Measurements from ENCODE around the gene MLIP. TPM values are rescaled to one million over a fixed set of nuclear protein-coding genes. Genes with fewer than 3 reads are reported as not detected.

Gene MLIP
- total and polyA plus RNA-seq, 10 donors, result 0.02 to 0.30 (median 0.07) TPM; not detected in 6

DNA sequence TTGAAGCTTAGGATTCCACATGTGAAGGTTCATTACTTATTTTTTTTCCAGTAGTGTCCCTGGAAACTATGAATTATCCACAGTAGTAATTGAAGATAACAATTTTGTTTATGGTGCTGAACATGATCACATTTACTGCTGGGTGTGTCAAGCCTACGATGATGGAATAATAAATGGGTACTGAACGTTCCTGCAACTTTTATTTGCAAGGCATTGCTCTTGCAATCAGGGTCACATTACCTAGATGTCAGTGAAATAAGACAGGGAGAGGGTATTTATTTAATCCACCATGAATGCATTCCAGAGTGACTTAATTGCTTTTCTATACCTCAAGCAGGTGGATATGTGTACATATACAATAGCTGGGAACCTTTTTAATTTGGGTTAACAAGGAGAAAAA lies 27.0 kb upstream of the MLIP start:
- H3K27me3 ChIP-seq (replicated peaks in 1 of 7), result no peaks in the 10 kb centered on the region
- no peaks in the 10 kb centered on the region for H3K9me3 ChIP-seq
- no peaks in the 10 kb centered on the region for H3K4me1 ChIP-seq
- TF ChIP-seq, protein P1, sequence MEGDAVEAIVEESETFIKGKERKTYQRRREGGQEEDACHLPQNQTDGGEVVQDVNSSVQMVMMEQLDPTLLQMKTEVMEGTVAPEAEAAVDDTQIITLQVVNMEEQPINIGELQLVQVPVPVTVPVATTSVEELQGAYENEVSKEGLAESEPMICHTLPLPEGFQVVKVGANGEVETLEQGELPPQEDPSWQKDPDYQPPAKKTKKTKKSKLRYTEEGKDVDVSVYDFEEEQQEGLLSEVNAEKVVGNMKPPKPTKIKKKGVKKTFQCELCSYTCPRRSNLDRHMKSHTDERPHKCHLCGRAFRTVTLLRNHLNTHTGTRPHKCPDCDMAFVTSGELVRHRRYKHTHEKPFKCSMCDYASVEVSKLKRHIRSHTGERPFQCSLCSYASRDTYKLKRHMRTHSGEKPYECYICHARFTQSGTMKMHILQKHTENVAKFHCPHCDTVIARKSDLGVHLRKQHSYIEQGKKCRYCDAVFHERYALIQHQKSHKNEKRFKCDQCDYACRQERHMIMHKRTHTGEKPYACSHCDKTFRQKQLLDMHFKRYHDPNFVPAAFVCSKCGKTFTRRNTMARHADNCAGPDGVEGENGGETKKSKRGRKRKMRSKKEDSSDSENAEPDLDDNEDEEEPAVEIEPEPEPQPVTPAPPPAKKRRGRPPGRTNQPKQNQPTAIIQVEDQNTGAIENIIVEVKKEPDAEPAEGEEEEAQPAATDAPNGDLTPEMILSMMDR (IDR thresholded peaks at IDR 0.05 in 8 of 11, conservative IDR thresholded peaks at IDR 0.05 in 3 of 11), result no peak
- TF ChIP-seq POLR2A (IDR thresholded peaks at IDR 0.05) (no peak), POLR2AphosphoS5 (IDR thresholded peaks at IDR 0.05) (no peak)
- no peak overlapping the region for H3K27ac ChIP-seq
- DNase-seq, result no peak
- intact Hi-C loops (cut with DNase I; ENCODE audit: low total_unique reads), result no loop called here
- WGBS, 5 donors, result 57 to 74% (median 65%) methylated on average over 2 of the region's 2 CpGs
- H3K4me3 ChIP-seq, result no peak overlapping the region
- no peaks in the 10 kb centered on the region for H3K36me3 ChIP-seq

DNA sequence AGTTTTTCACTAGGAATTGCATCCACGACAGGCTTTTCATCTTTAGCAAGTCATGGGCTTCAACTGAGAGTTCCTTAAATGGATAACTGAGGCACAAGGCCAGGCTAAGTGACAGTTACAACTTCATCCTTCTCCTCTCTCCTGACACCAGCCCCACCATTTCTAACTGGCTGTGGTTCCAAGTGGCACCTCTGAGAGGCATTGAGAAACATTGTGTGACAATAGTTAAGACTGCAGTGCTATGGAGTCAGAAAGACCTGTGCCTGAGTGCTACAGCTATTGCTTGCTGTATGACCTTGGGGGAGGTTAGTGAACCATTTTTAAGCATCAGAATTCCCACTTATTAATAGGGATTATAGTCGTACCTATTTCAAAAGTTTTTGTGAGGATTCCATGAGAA lies 26.2 kb upstream of the MLIP start:
- 32 to 59% (median 34%) methylated on average over 2 of the region's 2 CpGs for WGBS, 5 donors
- no peak for DNase-seq
- intact Hi-C loops (cut with DNase I; ENCODE audit: low total_unique reads), result no loop called here
- H3K27ac ChIP-seq, result no peak overlapping the region
- H3K27me3 ChIP-seq (replicated peaks in 1 of 7), result no peaks in the 10 kb centered on the region
- TF ChIP-seq POLR2AphosphoS5 (IDR thresholded peaks at IDR 0.05), result no peak
- TF ChIP-seq, protein P1 (IDR thresholded peaks at IDR 0.05 in 8 of 11, conservative IDR thresholded peaks at IDR 0.05 in 3 of 11), result no peak
- TF ChIP-seq POLR2A (IDR thresholded peaks at IDR 0.05), result no peak
- no peak overlapping the region for H3K4me3 ChIP-seq
- H3K9me3 ChIP-seq, result no peaks in the 10 kb centered on the region
- no peaks in the 10 kb centered on the region for H3K36me3 ChIP-seq
- no peaks in the 10 kb centered on the region for H3K4me1 ChIP-seq

GRCh38 chr6:54085541-54085940 lies 25.7 kb upstream of the MLIP start:
- H3K27ac ChIP-seq, result no peak overlapping the region
- no peaks in the 10 kb centered on the region for H3K4me1 ChIP-seq
- H3K36me3 ChIP-seq, result no peaks in the 10 kb centered on the region
- H3K9me3 ChIP-seq, result no peaks in the 10 kb centered on the region
- no peaks in the 10 kb centered on the region for H3K27me3 ChIP-seq (replicated peaks in 1 of 7)
- no peak for DNase-seq
- intact Hi-C loops (cut with DNase I; ENCODE audit: low total_unique reads), result no loop called here
- WGBS, 5 donors, result 26 to 56% (median 54%) methylated on average over 2 of the region's 2 CpGs
- H3K4me3 ChIP-seq, result no peak overlapping the region
- TF ChIP-seq, protein P1 (IDR thresholded peaks at IDR 0.05 in 8 of 11, conservative IDR thresholded peaks at IDR 0.05 in 3 of 11), result no peak
- TF ChIP-seq POLR2A (IDR thresholded peaks at IDR 0.05), result no peak
- no peak for TF ChIP-seq POLR2AphosphoS5 (IDR thresholded peaks at IDR 0.05)

DNA sequence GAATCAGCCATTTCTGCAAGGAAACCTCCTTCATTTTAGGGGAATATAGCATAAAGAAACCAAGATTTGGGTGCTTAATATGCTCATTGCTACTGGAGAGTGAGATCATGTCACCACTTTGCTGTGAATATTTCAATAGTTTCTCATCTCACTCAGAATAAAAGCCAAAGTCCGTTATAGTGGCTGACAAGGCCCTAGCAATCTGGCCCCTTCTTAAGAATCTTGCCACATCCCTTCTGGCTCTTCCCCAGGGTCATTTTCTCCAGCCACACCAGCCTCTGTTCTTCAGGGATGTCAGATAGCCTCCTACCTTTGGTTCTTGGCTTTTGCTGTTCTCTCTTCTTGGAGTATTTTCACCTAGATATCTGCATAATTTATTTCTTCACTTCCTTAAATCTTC lies 24.8 kb upstream of the MLIP start:
- DNase-seq, result no peak
- Histone ChIP-seq H3K4me3 (no peak overlapping the region), H3K4me1 (no peaks in the 10 kb centered on the region), H3K27ac (no peak overlapping the region), H3K9me3 (no peaks in the 10 kb centered on the region), H3K36me3 (no peaks in the 10 kb centered on the region), H3K27me3 (replicated peaks in 1 of 7) (no peaks in the 10 kb centered on the region)
- TF ChIP-seq POLR2AphosphoS5 (IDR thresholded peaks at IDR 0.05), result no peak
- TF ChIP-seq, protein P1 (IDR thresholded peaks at IDR 0.05 in 8 of 11, conservative IDR thresholded peaks at IDR 0.05 in 3 of 11), result no peak
- TF ChIP-seq POLR2A (IDR thresholded peaks at IDR 0.05), result no peak
- intact Hi-C loops (cut with DNase I; ENCODE audit: low total_unique reads), result no loop called here
- 57 to 77% (median 69%) methylated on average over 1 of the region's 1 CpG for WGBS, 5 donors

Data from spleen (tissue), 11 donors.